ENCODE data around the gene PTGS1. TPM values are rescaled to one million over a fixed set of nuclear protein-coding genes. Genes with fewer than 3 reads are reported as not detected.

The PTGS1 gene
- total and polyA plus RNA-seq, 2 of the 8 experiments (the other 6 are each of a cell fraction or from before 2014, with no cell fraction given) = 1.1 to 1.9 TPM

GRCh38 chr9:122367065-122367464, 3.8 kb upstream of the PTGS1 start:
- Histone ChIP-seq H3K4me1 (replicated peaks in 1 of 4; ENCODE audit: control insufficient read depth in 3 of 4, insufficient read depth in 4 of 4, low read length in 3 of 4) (peaks cover 4 to 6% (median 5%) of the 10 kb centered on the region in 4 experiments; a peak in 4 of 7 replicates), H3K27ac (ENCODE audit: low read depth, low read length) (no peak overlapping the region), H2AK5ac (ENCODE audit: low read depth, low read length) (no peak overlapping the region), H3K23me2 (ENCODE audit: low read depth, low read length) (peaks cover 8% of the 10 kb centered on the region), H2BK120ac (replicated peaks; ENCODE audit: low read depth, low read length) (no peak overlapping the region), H3K56ac (replicated peaks; ENCODE audit: insufficient read length, low read depth, low read length) (no peak overlapping the region), H3K79me1 (ENCODE audit: low read depth, low read length) (no peaks in the 10 kb centered on the region), H3K27me3 (replicated peaks in 1 of 4; ENCODE audit: control insufficient read depth in 3 of 4, extremely low read depth in 1 of 4, insufficient read depth in 3 of 4, low read length in 3 of 4) (peaks cover 5 to 25% (median 24%) of the 10 kb centered on the region in 4 experiments; a peak in 6 of 7 replicates), H3K4ac (replicated peaks; ENCODE audit: insufficient read length, low read depth, low read length) (no peak overlapping the region), H3K14ac (ENCODE audit: insufficient read length) (no peak overlapping the region), H4K20me1 (replicated peaks in 1 of 2; ENCODE audit: control insufficient read depth in 1 of 2, insufficient read depth in 2 of 2, low read length in 2 of 2) (no peaks in the 10 kb centered on the region), H2BK15ac (ENCODE audit: low read length) (no peak overlapping the region), H3K23ac (ENCODE audit: insufficient read length) (no peak overlapping the region), H3K36me3 (ENCODE audit: control insufficient read depth in 2 of 4, insufficient read depth in 4 of 4, low read length in 3 of 4) (no peaks in the 10 kb centered on the region), H2BK20ac (ENCODE audit: low read length) (no peak overlapping the region), H4K91ac (replicated peaks; ENCODE audit: insufficient read length, low read length) (no peak overlapping the region), H3K79me2 (ENCODE audit: control insufficient read depth in 1 of 2, insufficient read depth in 2 of 2, low read length in 2 of 2) (no peaks in the 10 kb centered on the region), H3K4me2 (ENCODE audit: insufficient read depth in 1 of 2, low read depth in 2 of 2, low read length in 2 of 2) (no peak overlapping the region), H4K8ac (ENCODE audit: extremely low read depth, insufficient read depth, low read length) (no peak overlapping the region), H2BK5ac (ENCODE audit: low read depth, low read length) (no peak overlapping the region), H3K18ac (ENCODE audit: extremely low read depth, low read length) (no peak overlapping the region), H3K9me3 (ENCODE audit: insufficient read depth in 2 of 2, low read depth in 1 of 2, low read length in 1 of 2) (no peaks in the 10 kb centered on the region), H3K4me3 (ENCODE audit: extremely low read depth in 1 of 4, insufficient read depth in 2 of 4, low read depth in 3 of 4, low read length in 4 of 4) (no peak overlapping the region), H2BK12ac (ENCODE audit: low read depth, low read length) (no peak overlapping the region), H2AFZ (ENCODE audit: low read length) (no peak overlapping the region), H4K5ac (ENCODE audit: insufficient read length, low read depth, low read length) (no peak overlapping the region), H3K9ac (replicated peaks in 1 of 4; ENCODE audit: extremely low read depth in 1 of 4, low read depth in 3 of 4, low read length in 3 of 4) (no peak overlapping the region)
- FAIRE-seq = no peak
- TF ChIP-seq ATF2 (IDR thresholded peaks at IDR 0.05; ENCODE audit: low read length) (no peak), BCL11A (IDR thresholded peaks at IDR 0.05; ENCODE audit: low read depth in 2 of 2, low read length in 2 of 2) (no peak), KDM5A (IDR thresholded peaks at IDR 0.05; ENCODE audit: low read length) (no peak), RXRA (IDR thresholded peaks at IDR 0.05; ENCODE audit: insufficient read depth, low read depth, low read length) (no peak), EZH2 (IDR thresholded peaks at IDR 0.05; ENCODE audit: low read depth, low read length, severe bottlenecking) (no peak), KDM4A (IDR thresholded peaks at IDR 0.05; ENCODE audit: low read depth, low read length, severe bottlenecking) (no peak), GABPA (IDR thresholded peaks at IDR 0.05; ENCODE audit: borderline replicate concordance, insufficient read depth, low read length) (no peak)
- POLR2A ChIA-PET (ENCODE audit: partially characterized antibody) = interaction anchor here (1.2 kb wide), 1 partner anchor 102 kb away, joined by 3 read pairs; the partner anchor contains the start of genes MRRF and RBM18
- no peak for DNase-seq (ENCODE audit: low read depth in 1 of 2, low spot score in 2 of 2)
- CTCF ChIA-PET (ENCODE audit: partially characterized antibody) = interaction anchor here (0.7 to 6.1 kb wide), 3 partner anchors 11 to 245 kb away, joined by 3 to 42 read pairs (median 10); no protein-coding TSS in a partner anchor
- 93% methylated on average over 7 of the region's 7 CpGs; no CpG with 5 or more reads in 1 of the 2 experiments for WGBS, 2 experiments (ENCODE audit: extremely low coverage in 1 of 2, insufficient coverage in 1 of 2, insufficient read length in 1 of 2, insufficient replicate concordance in 2 of 2, low coverage in 1 of 2, low lambda C conversion rate in 2 of 2, missing lambda C conversion rate in 1 of 2)

Data from H1 (cell line).